ENCODE data around the gene FRMPD1.
A peak's percentile ranks its signal among the peaks of the same experiment; 100 is the strongest.
"Not testable (repeated sequence)": the region's sequence is repeated elsewhere in the genome, so short reads cannot be mapped to it uniquely, and the experiment has no call there.

The FRMPD1 gene, protein sequence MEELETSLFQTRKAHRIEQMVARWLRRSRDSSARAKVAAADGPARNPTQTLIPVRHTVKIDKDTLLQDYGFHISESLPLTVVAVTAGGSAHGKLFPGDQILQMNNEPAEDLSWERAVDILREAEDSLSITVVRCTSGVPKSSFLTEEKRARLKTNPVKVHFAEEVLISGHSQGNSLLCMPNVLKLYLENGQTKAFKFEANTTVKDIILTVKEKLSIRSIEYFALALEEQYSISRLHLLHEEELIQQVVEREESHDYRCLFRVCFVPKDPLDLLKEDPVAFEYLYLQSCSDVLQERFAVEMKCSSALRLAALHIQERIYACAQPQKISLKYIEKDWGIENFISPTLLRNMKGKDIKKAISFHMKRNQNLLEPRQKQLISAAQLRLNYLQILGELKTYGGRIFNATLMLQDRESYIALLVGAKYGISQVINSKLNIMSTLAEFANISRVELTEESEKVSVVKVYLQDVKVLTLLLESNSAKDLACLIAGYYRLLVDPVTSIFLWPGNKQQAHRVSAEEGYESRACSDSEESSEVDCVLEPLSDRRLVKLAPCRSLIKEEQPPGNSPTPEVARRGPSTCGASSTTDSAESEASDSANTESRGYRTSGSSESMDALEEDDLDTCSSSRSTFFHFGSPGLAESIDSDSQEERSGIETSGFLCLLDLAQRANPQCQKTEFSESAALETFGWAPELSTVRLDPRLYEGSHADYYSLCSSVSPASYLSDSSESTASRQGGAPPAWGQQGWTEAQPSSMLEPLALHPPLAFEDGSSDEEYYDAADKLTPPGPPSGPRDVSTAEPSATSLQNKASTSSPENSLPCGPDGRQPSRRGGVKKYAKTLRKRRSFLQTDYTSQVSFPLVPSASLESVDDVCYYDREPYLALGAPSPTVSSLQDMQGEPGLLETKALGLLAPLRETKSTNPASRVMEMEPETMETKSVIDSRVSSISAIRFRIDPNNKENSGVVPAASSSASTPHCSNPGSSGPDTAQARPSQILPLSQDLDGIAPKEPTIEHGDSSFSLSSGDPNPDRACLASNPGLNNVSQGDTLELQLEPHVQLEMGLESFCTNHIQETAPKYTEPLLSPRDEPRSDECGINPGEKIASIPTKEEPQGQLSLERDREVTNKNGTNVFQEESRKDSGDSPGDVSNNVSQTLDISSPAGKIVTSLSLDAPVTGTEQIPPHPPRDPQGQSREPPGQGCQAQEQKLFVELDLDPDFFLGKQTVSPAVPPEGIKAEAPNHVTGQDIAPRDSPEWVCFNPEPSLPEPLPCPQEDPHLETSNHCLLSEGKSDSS (N-terminal part only)

GRCh38 chr9:37650873-37651768 lies at the start of gene FRMPD1:
TSS of gene FRMPD1 (plus strand) at chr9:37650954. CDS start at chr9:37692642, 41,688 bp downstream.
- DNase-seq: peak in 1 of 2 experiments; percentile 59

DNA sequence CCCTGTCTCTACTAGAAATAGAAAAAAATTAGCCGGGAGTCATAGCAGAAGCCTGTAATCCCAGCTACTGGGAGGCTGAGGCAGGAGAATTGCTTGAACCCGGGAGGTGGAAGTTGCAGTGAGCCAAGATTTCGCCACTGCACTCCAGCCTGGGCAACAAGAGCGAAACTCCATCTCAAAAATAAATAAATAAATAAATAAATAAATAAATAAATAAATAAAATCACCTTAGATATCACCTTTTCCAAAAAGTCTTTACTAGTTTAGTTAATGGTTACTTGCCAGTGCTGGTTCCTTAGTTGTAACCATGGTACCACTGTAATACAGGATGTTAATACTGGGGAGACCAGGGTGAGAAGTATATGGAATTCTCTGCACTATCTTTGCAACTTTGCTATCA lies 48.7 kb upstream of the FRMPD1 start:
- DNase-seq: not testable (repeated sequence)

DNA sequence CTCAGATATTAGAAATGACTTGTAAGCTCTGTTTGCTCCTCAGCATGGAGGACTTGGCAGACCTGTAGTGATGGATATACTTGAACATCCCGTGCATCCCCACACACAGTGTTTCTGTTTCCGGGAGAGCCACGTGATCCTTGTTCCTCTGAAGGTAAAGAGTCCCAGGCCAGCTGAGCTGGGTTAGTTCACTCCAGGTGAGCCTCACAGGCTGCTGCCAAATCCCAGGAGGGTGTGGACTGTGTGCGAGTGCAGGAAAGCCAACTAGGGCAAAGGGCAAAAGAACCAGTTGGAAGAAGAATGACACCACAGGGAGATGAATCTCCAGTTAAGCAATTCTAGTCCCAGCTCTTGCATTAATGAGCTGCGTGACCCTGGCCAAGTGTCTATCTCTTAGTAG lies 47.9 kb upstream of the FRMPD1 start:
- no peak for DNase-seq

GRCh38 chr9:37604296-37604695 lies 46.5 kb upstream of the FRMPD1 start:
- DNase-seq: no peak

DNA sequence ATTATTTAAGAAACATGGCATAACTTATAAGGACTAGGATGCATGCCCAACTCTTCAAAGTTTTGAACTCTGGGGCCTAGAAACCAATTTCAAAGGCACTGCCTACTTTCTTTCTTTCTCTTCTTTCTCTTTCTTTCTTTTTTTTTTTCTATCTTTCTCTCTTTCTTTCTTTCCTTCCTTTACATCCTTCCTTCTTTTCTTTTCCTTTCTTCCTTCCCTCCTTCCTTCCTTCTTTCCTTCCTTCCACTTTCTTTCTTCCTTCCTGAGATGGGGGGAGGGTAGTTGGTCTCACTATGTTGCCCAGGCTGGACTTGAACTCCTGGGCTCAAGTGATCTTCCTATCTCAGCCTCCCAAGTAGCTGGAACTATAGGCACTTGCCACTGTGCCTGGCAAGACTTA lies 42.5 kb upstream of the FRMPD1 start:
- DNase-seq: no peak

DNA sequence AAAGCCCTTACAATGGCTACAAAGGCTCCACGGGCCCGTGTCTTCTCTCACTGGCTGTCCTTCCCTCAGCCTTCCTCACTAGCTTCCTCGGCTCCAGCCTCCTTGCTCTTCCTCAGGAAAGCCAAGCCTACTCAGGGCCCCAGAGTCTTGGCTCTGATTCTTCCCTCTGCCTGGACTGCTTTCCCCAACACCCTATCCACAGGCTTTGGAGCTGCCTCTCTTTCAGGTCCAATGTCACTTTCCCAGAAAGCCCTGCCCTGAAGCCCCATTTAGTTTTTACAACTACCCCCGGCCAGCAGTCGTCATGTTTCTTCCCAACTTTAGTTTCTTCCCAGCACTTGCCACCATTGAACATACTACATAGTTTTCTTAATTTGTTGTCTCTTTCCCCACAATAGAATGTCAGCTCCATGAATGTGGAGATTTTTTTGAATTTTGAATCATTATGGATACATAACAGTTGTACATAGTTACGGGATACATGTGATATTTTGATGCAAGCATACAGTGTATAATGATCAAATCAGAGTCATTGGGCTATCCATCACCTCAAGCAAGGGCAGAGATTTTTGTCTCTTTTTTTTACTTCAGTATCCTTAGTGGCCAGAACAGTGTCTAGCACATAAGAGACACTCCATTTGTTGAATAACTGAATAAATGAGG lies 40.9 kb upstream of the FRMPD1 start:
- DNase-seq: no peak

DNA sequence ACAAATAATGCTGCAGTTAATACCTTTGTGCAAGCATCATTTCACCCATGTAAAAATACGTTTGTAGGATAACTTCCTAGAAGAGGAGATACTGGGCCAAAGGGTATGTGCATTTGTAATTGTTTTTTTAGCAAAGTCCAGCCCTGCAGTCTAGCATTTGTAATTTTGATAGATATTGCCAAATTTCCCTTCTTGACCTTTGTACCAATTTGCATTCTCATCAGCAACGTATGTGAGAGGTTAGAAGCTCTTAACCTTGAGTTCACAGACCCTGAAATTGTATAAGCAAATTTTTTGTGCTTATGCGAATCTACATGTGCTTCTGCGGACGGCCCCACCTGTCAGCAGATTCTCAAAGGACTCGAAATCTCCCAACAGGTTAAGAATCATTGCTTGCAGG lies 39.7 kb upstream of the FRMPD1 start:
- DNase-seq: no peak

- no peak for DNase-seq
These were observed 38.8 kb upstream of the FRMPD1 start for GRCh38 chr9:37611961-37612360.

- DNase-seq: no peak
These were observed 33.6 kb upstream of the FRMPD1 start for GRCh38 chr9:37617161-37617560.

- no peak for DNase-seq
These were observed 32.9 kb upstream of the FRMPD1 start for GRCh38 chr9:37617832-37618231.

DNA sequence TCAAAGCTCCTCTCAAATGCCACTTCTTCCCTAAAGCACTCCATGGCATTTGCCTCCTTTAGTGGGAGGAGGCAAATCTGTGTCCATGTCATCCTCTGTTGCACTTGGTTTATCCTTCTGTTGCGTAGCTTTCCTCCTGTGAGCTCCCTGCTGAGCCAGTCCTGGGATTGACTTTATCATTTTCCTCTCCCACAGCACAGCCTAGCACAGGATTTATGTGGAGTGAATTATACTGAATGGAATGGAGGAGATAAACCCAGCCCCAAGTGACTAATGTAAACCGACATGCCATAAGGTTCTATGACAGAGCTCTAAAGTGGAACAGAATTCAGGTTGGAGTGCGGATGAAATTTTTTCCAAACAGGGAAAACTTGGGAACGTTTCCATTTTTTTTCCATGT lies 31.9 kb upstream of the FRMPD1 start:
- DNase-seq: no peak

GRCh38 chr9:37619806-37620205 lies 30.9 kb upstream of the FRMPD1 start:
- DNase-seq: no peak

- no peak for DNase-seq
These were observed 30.4 kb upstream of the FRMPD1 start for GRCh38 chr9:37620396-37620795.

DNA sequence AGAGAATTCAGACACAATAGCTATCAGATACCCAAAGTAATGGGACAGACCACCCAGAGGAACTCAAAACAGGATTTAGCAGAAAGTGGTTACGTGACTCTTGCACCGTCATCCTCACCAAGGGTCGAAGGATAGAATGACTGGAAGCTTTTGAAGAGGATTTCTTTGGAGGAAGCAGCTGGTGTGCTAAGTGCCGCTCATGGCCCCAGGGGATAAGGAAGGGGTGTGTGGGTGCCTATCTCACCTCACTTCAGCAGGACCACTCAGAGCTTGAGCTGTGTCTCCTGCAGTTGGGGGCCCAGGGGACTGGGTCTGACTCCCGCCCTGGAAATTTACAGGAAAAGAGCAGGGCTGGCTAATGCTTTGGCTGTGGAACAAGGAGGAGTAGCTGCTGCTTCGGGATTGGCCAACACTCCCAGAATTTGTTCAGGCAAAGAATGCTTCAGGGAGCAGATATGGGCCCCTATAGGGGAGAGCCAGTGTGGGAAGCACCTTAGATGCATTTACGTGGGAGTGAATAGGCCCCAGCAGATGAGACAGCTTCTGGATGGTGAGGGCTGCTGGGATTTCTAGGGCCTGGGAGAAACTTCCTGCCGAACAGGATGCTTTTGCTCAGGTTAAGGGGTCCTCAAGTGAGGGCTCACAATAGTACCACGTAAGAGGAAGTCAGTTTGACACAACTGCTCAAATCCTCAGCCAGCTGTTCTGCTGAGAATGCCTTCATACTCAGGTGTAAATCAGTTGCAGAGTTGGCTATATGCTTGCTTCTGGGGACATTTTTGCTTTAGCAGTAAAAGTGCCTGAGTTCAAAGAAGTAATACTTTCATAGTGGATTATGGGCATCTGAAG lies 29.3 kb upstream of the FRMPD1 start:
- no peak for DNase-seq

- no peak for DNase-seq
These were observed 28.3 kb upstream of the FRMPD1 start for GRCh38 chr9:37622462-37622861.

GRCh38 chr9:37623267-37623666 lies 27.5 kb upstream of the FRMPD1 start:
- no peak for DNase-seq

- DNase-seq: no peak
These were observed 26.7 kb upstream of the FRMPD1 start for GRCh38 chr9:37624073-37624472.

DNA sequence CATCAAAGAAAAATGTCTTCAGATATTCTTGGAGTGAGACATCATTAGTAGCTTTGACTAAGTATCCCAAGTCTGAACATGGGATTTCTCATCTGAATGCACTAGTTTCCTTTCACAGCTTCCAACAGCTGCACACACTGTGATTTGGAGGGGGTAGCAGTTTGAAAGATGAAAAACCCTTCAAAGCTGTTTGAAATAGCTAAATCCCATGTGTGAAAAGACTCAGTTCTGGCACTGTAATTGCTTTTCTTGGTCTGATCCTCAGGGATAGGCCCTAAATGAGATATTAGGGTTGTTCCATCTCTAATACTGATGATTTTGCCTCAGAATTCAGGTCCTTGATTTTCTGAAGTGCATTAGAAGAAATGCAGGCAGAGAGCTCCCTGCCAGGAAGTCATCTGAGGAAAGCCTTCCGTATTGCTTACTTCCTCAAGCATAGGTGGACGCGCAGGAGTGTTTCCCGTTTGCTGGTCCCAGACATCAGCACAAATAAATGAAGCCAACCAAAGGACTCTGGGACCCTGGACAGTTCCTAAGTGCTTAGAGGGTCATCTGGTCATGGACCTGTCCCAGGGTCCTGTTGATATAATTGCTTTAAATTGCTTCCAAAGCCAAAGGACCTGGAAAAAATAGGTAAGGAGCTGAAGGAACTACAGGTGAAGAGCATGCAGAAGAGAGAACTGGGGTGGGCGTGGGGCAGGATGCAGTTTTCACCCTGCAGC lies 25.6 kb upstream of the FRMPD1 start:
- no peak for DNase-seq

DNA sequence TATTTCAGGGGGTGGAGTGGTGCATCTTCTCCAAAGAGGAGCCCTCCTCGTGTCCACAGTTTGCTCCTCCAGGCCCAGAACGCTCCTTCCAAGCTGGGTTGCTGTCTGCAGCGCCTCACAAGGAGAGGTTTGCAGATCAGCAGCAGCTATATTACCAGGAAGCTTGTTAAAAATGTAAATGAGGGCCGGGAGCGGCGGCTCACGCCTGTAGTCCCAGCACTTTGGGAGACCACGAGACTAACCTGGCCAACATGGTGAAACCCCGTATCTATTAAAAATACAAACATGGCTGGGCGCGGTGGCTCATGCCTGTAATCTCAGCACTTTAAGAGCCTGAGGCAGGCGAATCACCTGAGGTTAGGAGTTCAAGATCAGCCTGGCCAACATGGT lies 25.0 kb upstream of the FRMPD1 start:
- DNase-seq: no peak
